HS-27A (cell line): ENCODE results near the gene FBN1.
A peak's percentile ranks its signal among the peaks of the same experiment; 100 is the strongest.

ENCODE experiments used
- DNase-seq: peaks from one replicate; pipeline ENCODE4 v3.0.0-alpha.2; 2012; ENCODE audit warnings: low read depth, missing footprints

Gene FBN1

GRCh38 chr15:48514103-48514816 is 131.2 kb downstream of the FBN1 start:
- no peak for DNase-seq

DNA sequence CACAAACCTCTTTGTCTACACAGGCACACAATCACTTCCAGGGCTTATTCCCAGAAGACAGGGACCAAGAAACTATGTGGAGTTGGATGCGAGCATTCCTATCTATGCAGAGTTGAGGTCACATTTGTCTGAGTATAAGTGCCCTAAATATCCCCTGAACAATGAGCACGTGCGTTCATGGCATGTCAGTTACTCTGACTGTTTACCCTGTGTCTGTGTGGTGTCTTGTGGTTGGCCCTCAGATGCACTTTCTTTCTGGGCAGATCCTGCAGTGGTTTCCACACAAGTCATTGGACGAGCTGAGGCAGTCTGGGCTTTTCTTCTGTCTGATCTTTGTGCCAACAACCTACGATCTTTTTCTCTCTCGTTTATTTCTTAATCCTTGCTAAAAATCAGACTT is 134.5 kb downstream of the FBN1 start:
- no peak for DNase-seq

DNA sequence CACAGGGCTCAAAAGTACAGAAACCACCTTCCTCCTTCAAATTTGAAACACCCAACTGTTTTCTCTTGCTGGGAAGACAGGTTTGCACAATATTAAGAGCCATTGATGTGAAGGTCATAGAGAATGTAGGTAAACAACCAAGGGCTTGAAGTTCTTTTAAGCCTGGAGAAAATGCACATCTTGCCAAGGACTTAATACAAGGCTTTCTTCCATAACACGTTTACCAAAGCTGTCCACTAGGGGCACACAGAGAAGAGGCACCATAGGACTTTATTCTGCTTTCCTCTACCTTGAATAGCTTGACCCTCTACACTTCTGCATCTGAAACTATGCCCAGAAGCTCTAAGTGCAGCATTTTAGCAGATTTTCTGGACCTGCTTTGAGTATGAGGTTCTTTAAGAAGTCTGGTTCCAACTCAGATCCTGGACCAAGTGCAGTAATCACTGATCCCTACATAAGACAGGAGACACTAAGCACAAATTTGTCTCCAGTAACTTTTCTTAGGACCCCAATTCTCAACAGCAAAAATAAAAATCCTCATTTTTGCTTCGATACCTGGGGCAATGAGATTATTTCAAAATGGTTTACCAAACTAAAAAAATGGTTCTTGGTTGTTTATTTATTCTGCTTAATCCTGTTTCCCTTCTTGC is 138.0 kb downstream of the FBN1 start:
- DNase-seq, result peak; percentile 23

- no peak for DNase-seq
These were observed 140.4 kb downstream of the FBN1 start for GRCh38 chr15:48505067-48505466.

DNA sequence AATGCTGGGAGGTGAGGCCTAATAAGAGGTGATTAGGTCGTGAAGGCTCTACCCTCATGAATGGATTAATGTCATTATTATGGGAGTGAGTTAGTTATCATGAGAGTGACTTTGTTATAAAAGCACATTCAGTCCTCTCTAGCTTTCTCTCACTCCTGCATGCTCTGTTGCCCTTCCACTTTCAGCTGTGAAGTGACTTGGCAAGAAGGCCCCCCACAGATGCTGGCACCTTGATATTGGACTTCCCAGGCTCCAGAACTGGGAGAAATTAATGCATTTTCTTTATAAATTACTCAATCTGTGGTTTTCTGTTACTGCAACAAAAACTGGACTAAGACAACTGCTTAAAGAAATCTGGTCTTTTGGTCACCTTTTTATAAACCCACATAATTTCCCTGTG is 144.3 kb downstream of the FBN1 start:
- no peak for DNase-seq

DNA sequence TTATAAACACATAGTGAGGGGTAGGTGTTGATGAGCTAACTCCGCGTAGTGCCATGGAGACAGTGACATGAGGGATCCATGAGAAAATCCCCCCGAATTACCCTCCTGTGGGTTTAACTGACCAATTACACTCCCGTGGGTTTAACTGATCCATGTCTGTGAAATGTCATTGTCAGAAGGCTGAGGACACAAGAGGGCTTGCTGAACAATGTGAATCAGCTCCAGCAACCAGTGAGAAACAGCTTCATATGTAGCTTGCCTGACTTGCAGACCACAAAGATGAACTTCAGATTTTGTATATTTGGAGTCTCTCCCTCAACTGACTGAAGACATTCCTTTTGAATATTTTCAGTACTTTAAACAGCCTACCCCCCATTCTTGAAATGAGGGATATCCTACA is 144.9 kb downstream of the FBN1 start:
- DNase-seq, result no peak

DNA sequence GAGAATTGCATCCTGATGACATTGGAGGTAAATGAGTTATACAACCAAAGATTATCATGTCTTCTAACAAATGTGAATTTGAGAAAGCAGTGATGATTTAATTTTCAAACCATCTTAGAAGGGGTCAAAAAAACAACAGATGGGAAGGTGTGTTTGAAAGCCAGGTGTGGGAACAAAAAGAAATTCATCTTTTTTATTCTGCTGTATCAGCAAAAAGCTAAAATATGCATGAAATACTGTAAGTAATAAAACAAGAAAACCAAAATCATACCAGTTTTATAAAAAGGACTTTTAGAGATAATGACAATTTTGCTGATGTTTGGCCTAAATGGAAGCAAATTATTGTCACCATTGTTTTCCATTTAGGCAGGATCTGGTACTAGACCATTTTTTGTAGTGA is 145.5 kb downstream of the FBN1 start:
- no peak for DNase-seq

GRCh38 chr15:48498828-48499227 is 146.7 kb downstream of the FBN1 start:
- no peak for DNase-seq

DNA sequence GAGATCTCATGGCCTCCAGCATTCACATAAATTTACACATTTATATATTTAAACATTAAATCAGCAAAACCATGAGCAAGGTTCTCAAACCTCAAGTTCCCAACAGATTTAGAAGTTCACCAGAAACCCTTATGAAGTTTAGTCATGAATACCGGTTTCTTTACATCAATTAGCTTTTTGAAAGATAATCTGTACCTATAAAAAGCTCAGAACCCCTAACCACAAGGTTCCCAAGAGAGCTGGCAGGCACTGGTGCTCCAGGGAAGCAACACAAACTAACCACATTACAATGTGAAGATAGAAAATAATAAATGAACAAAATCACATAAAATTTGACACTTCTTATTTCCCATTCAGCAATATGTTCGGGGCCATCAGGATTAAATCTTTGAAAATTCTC is 150.9 kb downstream of the FBN1 start:
- DNase-seq, result no peak

GRCh38 chr15:48493763-48494225 is 151.7 kb downstream of the FBN1 start:
- no peak for DNase-seq

DNA sequence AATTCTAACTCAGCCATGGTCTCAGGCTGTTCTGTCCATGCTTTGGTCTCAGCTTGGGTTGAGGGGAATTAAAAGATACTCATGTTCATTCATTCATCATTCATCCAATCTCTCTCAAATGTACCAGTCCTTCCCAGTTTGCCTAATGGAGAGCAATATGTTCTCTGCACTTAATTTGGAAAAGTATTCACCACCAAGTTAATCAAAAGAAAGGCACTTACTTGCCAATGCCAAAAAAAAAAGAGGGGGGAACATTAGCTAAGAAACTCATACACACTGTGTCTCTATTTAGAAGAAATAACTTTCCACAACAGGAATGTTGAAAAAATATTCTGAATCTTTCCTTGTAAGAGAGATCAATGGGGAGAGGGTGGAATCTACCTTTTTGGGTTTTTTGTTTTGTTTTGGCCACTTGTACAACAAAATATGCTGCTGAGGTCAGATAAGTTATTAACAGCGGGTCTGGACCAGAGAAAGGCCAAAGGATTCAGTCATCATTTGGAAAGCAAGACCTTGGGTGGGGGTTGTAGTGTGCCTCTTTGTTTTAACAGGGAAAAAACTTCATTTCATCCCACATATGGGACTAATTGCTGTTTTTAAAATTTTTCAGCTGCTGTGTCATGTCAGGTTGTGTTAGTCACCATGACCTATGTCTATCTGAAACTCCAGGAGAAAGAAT is 152.3 kb downstream of the FBN1 start:
- DNase-seq, result peak; percentile 74

DNA sequence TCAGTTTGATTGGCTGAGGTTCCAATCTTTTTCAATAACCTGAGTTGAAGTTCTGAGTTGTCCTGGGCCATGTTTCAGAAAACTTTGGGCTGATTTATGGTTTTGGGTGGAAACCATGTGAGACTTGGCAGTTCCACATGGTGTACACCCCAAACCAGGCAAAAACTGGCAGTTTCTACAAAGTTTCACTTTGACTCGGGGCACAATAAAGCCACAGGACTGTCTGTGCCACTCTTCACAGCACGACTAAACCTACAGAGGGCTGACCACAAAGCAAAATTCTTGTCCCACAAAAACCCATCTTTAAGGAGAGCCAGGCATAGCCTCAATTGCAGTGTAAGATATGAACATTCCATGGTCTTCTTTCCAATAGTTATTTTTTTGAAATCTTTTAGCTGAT is 159.3 kb downstream of the FBN1 start:
- no peak for DNase-seq

GRCh38 chr15:48481802-48482201 is 163.7 kb downstream of the FBN1 start:
- no peak for DNase-seq

- DNase-seq, result no peak
These were observed 165.8 kb downstream of the FBN1 start for GRCh38 chr15:48479751-48480150.

DNA sequence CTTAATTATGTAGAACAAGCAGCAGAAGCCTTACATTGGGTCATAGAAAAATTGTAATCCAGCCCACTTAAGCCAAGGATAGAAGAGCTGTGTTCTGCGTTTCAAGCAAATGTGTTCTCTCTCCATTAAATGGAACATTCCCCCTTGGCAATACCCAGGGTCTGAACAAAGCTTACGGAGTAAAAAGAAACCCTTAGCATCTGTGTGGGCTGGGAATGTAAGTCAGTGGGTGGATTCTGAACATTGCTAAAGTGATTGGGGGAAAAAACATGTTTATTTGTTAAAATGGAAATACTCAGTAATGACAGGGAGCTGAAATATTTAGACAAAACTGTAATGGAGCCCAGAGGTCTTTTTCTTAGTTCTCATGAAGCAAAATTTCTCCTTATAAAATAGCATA is 166.9 kb downstream of the FBN1 start:
- DNase-seq, result no peak

- no peak for DNase-seq
These were observed 167.6 kb downstream of the FBN1 start for GRCh38 chr15:48477795-48478360.

GRCh38 chr15:48475600-48476395 is 169.7 kb downstream of the FBN1 start:
- DNase-seq, result no peak

DNA sequence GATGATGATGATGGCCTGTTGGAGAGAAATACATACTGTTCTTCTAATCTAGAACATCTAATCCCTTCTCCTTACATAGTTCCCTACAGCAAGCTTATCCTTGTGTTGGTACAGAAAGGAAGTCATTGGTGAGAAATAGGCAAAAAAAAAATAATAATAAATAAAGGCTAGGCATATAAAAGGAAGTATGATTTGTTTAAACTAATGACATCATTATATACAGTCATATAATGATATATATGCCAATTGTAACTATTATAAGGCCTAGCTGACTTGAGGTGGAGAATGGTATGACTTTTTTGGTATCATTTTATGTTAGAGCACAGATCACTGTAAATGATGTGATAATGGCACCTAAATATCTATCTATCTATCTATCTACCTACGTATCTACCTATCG is 171.8 kb downstream of the FBN1 start:
- DNase-seq, result no peak

DNA sequence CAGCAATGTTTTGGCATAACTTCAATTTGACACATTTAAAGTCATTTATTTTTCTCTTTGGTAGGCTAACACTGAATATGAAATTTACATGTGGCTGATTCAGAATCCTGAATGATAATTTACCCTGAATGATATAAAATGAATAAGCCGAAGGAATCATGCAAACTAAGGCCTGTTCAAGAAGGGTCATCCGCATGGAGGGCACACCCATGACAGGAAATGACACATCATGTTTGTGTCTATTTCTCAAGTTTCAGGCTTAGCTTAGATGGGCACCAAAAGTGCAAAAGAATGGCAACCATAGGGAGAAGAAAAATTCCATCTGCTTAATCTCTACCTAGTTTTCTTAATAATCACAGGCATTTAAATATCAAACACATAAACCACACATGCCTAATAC is 172.8 kb downstream of the FBN1 start:
- peak; percentile 53 for DNase-seq

DNA sequence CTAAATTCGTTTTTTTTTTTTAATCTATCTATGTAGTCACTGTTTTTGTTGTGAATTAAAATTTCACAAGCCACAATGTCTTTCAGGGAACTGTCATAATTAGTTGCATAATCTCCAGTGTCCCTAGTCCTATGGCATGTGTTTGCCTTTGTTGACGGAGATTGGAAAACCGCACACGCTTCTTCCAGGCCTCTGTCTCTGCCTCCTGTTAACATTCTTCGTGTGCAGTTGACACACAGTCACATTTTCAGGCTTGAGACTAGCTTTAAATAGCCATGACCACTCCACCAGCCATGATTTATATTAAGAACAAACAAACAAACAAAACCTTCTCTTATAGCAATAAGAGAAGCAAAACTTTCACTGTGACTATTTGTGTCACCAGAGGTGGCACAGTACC is 174.4 kb downstream of the FBN1 start:
- no peak for DNase-seq

GRCh38 chr15:48470096-48470495 is 175.4 kb downstream of the FBN1 start:
- DNase-seq, result no peak

DNA sequence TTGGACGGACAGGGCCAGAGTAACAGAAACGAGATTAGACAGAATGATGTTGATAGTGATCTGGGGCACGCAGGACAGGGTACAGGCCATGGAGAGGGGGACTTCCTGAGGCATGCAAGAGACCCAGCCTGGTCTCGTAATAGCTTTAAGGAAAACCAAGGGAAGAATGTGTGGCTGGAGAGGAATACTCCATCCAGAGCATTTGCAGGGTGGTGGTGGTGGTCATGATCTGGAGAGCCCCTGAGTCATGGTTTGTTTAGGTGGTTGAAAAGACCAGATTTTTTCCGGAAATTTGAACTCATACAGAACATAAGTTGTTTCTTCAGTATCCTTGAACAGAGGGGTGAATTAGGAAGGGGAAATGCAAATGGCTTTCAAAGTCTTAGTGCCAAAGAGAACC is 175.8 kb downstream of the FBN1 start:
- DNase-seq, result no peak
